Measurements from ENCODE around the gene CDH19.
A peak's percentile ranks its signal among the peaks of the same experiment; 100 is the strongest.

The CDH19 gene

GRCh38 chr18:66575263-66575662, 28.6 kb downstream of the CDH19 start:
- no peak for DNase-seq (ENCODE audit: low read depth)
- TF ChIP-seq, protein P1, sequence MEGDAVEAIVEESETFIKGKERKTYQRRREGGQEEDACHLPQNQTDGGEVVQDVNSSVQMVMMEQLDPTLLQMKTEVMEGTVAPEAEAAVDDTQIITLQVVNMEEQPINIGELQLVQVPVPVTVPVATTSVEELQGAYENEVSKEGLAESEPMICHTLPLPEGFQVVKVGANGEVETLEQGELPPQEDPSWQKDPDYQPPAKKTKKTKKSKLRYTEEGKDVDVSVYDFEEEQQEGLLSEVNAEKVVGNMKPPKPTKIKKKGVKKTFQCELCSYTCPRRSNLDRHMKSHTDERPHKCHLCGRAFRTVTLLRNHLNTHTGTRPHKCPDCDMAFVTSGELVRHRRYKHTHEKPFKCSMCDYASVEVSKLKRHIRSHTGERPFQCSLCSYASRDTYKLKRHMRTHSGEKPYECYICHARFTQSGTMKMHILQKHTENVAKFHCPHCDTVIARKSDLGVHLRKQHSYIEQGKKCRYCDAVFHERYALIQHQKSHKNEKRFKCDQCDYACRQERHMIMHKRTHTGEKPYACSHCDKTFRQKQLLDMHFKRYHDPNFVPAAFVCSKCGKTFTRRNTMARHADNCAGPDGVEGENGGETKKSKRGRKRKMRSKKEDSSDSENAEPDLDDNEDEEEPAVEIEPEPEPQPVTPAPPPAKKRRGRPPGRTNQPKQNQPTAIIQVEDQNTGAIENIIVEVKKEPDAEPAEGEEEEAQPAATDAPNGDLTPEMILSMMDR (conservative IDR thresholded peaks at IDR 0.05; ENCODE audit: low read depth, low read length) = no peak
- H3K4me3 ChIP-seq (ENCODE audit: low read depth, low read length) = no peak overlapping the region

- TF ChIP-seq, protein P1 (conservative IDR thresholded peaks at IDR 0.05; ENCODE audit: low read depth, low read length) = no peak
- H3K4me3 ChIP-seq (ENCODE audit: low read depth, low read length) = no peak overlapping the region
- no peak for DNase-seq (ENCODE audit: low read depth)
Measured at GRCh38 chr18:66571845-66572244, 32.0 kb downstream of the CDH19 start.

DNA sequence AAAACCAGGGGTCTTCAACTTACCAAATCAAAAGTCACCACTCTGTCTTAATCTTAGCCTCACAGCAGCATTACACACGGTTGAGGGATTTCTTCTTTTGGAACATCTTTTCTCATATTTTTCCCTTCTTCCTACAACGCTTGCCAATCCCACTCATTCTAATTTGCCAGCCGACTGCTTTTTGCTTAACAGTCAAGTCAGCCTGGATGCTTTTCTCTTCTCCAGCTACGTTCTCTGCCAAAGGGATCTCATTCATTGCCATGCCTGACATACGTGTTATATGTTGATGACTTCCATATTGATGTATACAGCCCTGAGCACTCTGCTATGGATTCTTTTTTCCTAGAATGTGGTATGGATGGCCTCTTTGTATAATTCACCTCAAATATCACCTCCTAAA, 37.3 kb downstream of the CDH19 start:
- no peak overlapping the region for H3K4me3 ChIP-seq (ENCODE audit: low read depth, low read length)
- TF ChIP-seq, protein P1 (conservative IDR thresholded peaks at IDR 0.05; ENCODE audit: low read depth, low read length) = no peak
- DNase-seq (ENCODE audit: low read depth) = no peak

DNA sequence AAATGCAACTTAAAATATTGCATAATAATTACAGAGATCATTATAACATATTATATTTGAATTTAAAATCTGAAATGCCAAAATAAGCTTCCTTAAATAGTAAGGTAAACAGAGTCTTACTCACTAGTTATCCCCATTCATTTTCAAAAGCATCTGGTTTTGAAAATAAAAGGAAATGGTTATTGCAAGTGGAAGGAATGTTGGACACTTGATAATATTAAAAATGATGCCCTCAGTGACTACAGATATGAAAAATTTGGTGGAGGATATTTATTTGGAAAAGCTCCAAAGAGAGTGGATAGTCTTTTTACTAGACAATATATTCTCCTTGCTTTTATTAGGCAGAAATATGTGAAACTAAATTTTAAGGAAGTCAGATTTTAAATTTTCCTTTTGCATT, 39.7 kb downstream of the CDH19 start:
- H3K4me3 ChIP-seq (ENCODE audit: low read depth, low read length) = no peak overlapping the region
- TF ChIP-seq, protein P1 (conservative IDR thresholded peaks at IDR 0.05; ENCODE audit: low read depth, low read length) = no peak
- DNase-seq (ENCODE audit: low read depth) = no peak

GRCh38 chr18:66562279-66562678, 41.6 kb downstream of the CDH19 start:
- H3K4me3 ChIP-seq (ENCODE audit: low read depth, low read length) = no peak overlapping the region
- TF ChIP-seq, protein P1 (conservative IDR thresholded peaks at IDR 0.05; ENCODE audit: low read depth, low read length) = no peak
- DNase-seq (ENCODE audit: low read depth) = no peak

DNA sequence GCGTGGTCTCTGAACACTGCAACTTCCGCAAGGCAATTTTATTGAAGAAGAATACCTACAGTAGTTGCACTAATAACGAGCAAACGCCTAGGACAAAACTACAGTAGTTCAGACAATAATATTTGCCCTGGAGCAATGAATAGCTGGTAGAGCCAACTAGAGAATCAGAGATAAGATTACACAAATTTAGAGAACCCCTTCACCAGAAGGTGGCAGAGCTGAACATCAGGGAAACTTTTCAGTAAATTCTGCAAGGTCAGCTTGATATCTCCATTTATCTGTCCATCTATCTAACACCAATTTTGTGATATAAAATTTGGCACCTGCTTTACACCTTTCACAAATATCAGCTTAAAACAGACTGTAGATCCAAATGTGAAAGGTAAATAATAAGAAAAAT, 43.8 kb downstream of the CDH19 start:
- peak; percentile 53 for DNase-seq (ENCODE audit: low read depth)
- no peak overlapping the region for H3K4me3 ChIP-seq (ENCODE audit: low read depth, low read length)
- TF ChIP-seq, protein P1 (conservative IDR thresholded peaks at IDR 0.05; ENCODE audit: low read depth, low read length) = peak; percentile 62

DNA sequence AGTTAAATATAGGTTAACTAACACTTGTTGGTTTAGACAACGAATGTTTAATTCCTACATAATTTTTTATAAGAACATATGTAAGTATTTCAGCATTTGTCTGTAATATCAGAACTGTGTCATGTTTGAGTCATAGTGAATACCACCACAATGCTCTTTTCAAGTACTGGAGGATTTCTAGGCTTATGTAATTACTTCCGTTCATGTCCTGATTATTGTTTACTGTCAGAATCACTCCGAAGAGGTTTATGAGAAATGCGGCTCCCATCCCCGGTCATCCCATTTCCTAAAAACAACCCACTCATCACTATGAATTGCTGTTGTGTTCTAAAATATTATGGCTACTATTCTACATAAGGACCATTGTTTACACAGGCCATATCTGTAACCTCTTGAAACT, 45.1 kb downstream of the CDH19 start:
- no peak overlapping the region for H3K4me3 ChIP-seq (ENCODE audit: low read depth, low read length)
- TF ChIP-seq, protein P1 (conservative IDR thresholded peaks at IDR 0.05; ENCODE audit: low read depth, low read length) = no peak
- DNase-seq (ENCODE audit: low read depth) = peak; percentile 42
